ENCODE data around the gene GAGE13.
"Not testable (repeated sequence)": the region's sequence is repeated elsewhere in the genome, so short reads cannot be mapped to it uniquely, and the experiment has no call there.

The GAGE13 gene

GRCh38 chrX:49331282-49331681 lies at the start of gene GAGE13:
GAGE13 (plus strand) TSS chrX:49331582; CDS start chrX:49332738, 1,156 bp downstream.
- DNase-seq, result not testable (repeated sequence)

- DNase-seq, result peak; percentile 3 to 7
These were observed 48.8 kb upstream of the GAGE13 start for GRCh38 chrX:49282647-49283011.

- no peak for DNase-seq
These were observed 47.2 kb upstream of the GAGE13 start for GRCh38 chrX:49284212-49284611.

GRCh38 chrX:49286136-49286535 lies 45.2 kb upstream of the GAGE13 start:
- DNase-seq, result no peak

GRCh38 chrX:49286581-49286980 lies 44.8 kb upstream of the GAGE13 start:
- DNase-seq, result no peak

- DNase-seq, result peak in 1 of 2 experiments; percentile 0
These were observed 43.7 kb upstream of the GAGE13 start for GRCh38 chrX:49287665-49288064.

GRCh38 chrX:49290215-49290614 lies 41.2 kb upstream of the GAGE13 start:
- DNase-seq, result no peak

- peak; percentile 47 to 51 for DNase-seq
These were observed 39.6 kb upstream of the GAGE13 start for GRCh38 chrX:49291615-49292337.

- DNase-seq, result no peak
These were observed 38.7 kb upstream of the GAGE13 start for GRCh38 chrX:49292400-49293362.

- DNase-seq, result not testable (repeated sequence)
These were observed 32.1 kb upstream of the GAGE13 start for GRCh38 chrX:49299293-49299692.

- no peak for DNase-seq
These were observed 30.7 kb upstream of the GAGE13 start for GRCh38 chrX:49300703-49301102.

- no peak for DNase-seq
These were observed 28.0 kb upstream of the GAGE13 start, which contains the start of gene GAGE10 for GRCh38 chrX:49303346-49303745. GAGE10 (plus strand) TSS chrX:49303646; CDS start chrX:49304860, 1,214 bp downstream.

- not testable (repeated sequence) for DNase-seq
These were observed 23.6 kb upstream of the GAGE13 start for GRCh38 chrX:49307775-49308174.

- no peak for DNase-seq
These were observed 22.6 kb upstream of the GAGE13 start for GRCh38 chrX:49308604-49309269.

- no peak for DNase-seq
These were observed 21.9 kb upstream of the GAGE13 start for GRCh38 chrX:49309401-49309981.

GRCh38 chrX:49310371-49310770 lies 21.0 kb upstream of the GAGE13 start:
- no peak for DNase-seq

- no peak for DNase-seq
These were observed 19.2 kb upstream of the GAGE13 start for GRCh38 chrX:49312176-49312575.

GRCh38 chrX:49316085-49316484 lies 15.3 kb upstream of the GAGE13 start:
- no peak for DNase-seq

- DNase-seq, result not testable (repeated sequence)
These were observed 9.6 kb upstream of the GAGE13 start, which contains the start of gene GAGE12J for GRCh38 chrX:49321737-49322136. GAGE12J (plus strand) TSS chrX:49322037; CDS start chrX:49323194, 1,157 bp downstream.

GRCh38 chrX:49322266-49322665 lies 9.1 kb upstream of the GAGE13 start:
- DNase-seq, result not testable (repeated sequence)

- DNase-seq, result not testable (repeated sequence)
These were observed 7.6 kb upstream of the GAGE13 start for GRCh38 chrX:49323735-49324134.

GRCh38 chrX:49330421-49330820 lies 961 bp upstream of the GAGE13 start:
- DNase-seq, result not testable (repeated sequence)

- not testable (repeated sequence) for DNase-seq
These were observed 459 bp downstream of the GAGE13 start for GRCh38 chrX:49331841-49332240.

All from Kasumi-1 (cell line).